ENCODE measurements around the gene SETD1B. TPM values are rescaled to one million over a fixed set of nuclear protein-coding genes. Genes with fewer than 3 reads are reported as not detected.
A peak's percentile ranks its signal among the peaks of the same experiment; 100 is the strongest.

The SETD1B gene
- total RNA-seq, 1 experiment from 2014 or later = 40.4 TPM

DNA sequence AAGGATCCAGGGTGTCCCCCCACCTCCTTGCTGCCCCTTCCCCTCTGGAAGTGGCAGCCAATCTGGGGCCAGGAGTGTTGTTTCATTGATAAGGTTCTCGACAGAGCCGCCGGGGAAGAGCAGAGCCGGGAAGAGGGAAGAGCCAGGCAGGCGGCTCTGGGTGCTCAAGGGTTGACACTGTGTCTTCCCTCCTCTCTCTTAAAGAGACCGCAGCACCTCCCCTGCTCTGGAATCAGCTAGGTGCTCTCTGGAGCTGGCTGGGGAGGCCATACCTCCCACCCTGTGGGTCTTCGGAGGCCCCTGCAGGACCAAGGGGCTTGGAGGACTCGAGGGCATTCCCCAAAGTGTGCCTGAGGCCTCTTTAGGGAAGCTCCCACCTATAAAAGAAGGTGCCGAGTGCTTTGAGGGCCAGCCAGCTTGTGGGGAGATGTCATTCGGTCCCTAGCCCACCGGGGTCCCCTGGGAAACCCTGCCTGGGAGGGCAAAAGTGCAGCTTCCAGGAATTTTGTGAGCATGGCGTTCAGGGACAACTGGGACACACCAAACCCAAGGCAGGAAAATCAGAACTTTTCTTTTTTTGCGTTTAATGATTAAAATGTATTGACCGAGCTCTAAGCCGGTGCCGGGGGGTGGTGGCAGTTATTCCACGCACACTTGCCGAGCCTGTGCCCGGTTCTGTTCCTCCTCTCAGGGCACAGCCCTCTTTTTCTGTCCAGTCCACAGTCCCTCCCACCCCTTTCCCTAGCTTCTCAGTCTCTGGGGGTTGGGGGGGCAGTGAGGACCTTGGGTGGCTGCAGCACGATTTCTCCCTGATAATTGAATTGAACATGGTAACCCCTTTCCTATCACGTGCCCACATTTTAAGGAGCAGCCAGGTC, 3.0 kb downstream of the SETD1B start:
- DNase-seq = no peak
- Histone ChIP-seq H3K27ac (ENCODE audit: insufficient read length, low read depth, low read length) (no peak overlapping the region), H2BK120ac (ENCODE audit: low read depth, low read length, poor library complexity, severe bottlenecking) (no peak overlapping the region), H3K9ac (ENCODE audit: extremely low read depth, insufficient read length, low read length) (no peak overlapping the region), H2BK12ac (ENCODE audit: insufficient read length, low read depth, low read length) (no peak overlapping the region), H3K23me2 (ENCODE audit: insufficient read length, low read depth, low read length, poor library complexity, severe bottlenecking) (peaks cover 16% of the 10 kb centered on the region), H4K5ac (ENCODE audit: insufficient read length, low read depth, low read length) (no peak overlapping the region), H2AFZ (ENCODE audit: low read length) (no peak overlapping the region), H4K20me1 (ENCODE audit: control insufficient read depth, insufficient read depth, insufficient read length) (no peaks in the 10 kb centered on the region), H3K27me3 (ENCODE audit: insufficient read depth, low read length) (no peaks in the 10 kb centered on the region), H3K56ac (ENCODE audit: insufficient read length, low read depth, low read length) (no peak overlapping the region), H4K8ac (replicated peaks; ENCODE audit: insufficient read length, low read depth, low read length) (no peak overlapping the region), H3K23ac (ENCODE audit: insufficient read length, low read depth, low read length) (no peak overlapping the region), H3K18ac (ENCODE audit: insufficient read length, low read depth, low read length) (no peak overlapping the region), H3K4me2 (ENCODE audit: insufficient read depth, insufficient read length, low read length) (no peak overlapping the region), H3K14ac (ENCODE audit: insufficient read depth, low read length) (no peak overlapping the region; the same call in 1 of the 2 replicates), H4K91ac (ENCODE audit: insufficient read length, low read depth, low read length) (no peak overlapping the region), H2BK15ac (ENCODE audit: low read depth, low read length) (no peak overlapping the region), H3T11ph (ENCODE audit: low read length) (no peak overlapping the region), H2BK5ac (ENCODE audit: insufficient read length, low read length) (no peak overlapping the region), H3K79me2 (ENCODE audit: insufficient read depth, low read length) (no peaks in the 10 kb centered on the region; the same call in 1 of the 2 replicates), H3K4ac (ENCODE audit: low read depth, low read length) (no peak overlapping the region), H3K79me1 (ENCODE audit: insufficient read depth, low read depth, low read length, poor library complexity, severe bottlenecking) (no peaks in the 10 kb centered on the region), H2BK20ac (ENCODE audit: low read depth, low read length, poor library complexity, severe bottlenecking) (no peak overlapping the region), H3K4me1 (ENCODE audit: insufficient read depth, low read length) (peaks cover 2% of the 10 kb centered on the region; the same call in 1 of the 2 replicates), H3K9me3 (ENCODE audit: control insufficient read depth, low read depth, low read length) (no peaks in the 10 kb centered on the region), H2AK5ac (ENCODE audit: insufficient read length, low read length) (no peak overlapping the region)
- peak overlapping the region; percentile 82 to 86 for H3K4me3 Mint-ChIP-seq
- no peaks in the 10 kb centered on the region; the same call in 1 of the 2 replicates for H3K27me3 Mint-ChIP-seq (ENCODE audit: low read depth)
- no peaks in the 10 kb centered on the region for H3K9me3 Mint-ChIP-seq
- H3K27ac Mint-ChIP-seq = peak overlapping the region in 2 of 3 experiments; percentile 73 to 89; a peak in 1 of 7 replicates
- H3K4me1 Mint-ChIP-seq = peaks cover 30 to 34% of the 10 kb centered on the region in 2 experiments
- WGBS (ENCODE audit: extremely low coverage, insufficient read length, low lambda C conversion rate) = no CpG with 5 or more reads among the region's 21 CpGs
- peaks cover 14 to 38% (median 34%) of the 10 kb centered on the region in 3 experiments for H3K36me3 Mint-ChIP-seq (ENCODE audit: insufficient read depth in 1 of 3, low read depth in 3 of 3)
- TF ChIP-seq, protein P1, sequence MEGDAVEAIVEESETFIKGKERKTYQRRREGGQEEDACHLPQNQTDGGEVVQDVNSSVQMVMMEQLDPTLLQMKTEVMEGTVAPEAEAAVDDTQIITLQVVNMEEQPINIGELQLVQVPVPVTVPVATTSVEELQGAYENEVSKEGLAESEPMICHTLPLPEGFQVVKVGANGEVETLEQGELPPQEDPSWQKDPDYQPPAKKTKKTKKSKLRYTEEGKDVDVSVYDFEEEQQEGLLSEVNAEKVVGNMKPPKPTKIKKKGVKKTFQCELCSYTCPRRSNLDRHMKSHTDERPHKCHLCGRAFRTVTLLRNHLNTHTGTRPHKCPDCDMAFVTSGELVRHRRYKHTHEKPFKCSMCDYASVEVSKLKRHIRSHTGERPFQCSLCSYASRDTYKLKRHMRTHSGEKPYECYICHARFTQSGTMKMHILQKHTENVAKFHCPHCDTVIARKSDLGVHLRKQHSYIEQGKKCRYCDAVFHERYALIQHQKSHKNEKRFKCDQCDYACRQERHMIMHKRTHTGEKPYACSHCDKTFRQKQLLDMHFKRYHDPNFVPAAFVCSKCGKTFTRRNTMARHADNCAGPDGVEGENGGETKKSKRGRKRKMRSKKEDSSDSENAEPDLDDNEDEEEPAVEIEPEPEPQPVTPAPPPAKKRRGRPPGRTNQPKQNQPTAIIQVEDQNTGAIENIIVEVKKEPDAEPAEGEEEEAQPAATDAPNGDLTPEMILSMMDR (conservative IDR thresholded peaks at IDR 0.05) = no peak

All from H9 (cell line).